Fibroblast of peridontal ligament (primary cell): ENCODE measurements around the gene DYRK3.
A peak's percentile ranks its signal among the peaks of the same experiment; 100 is the strongest.

Experiments used
- DNase-seq: peaks from one replicate; pipeline ENCODE4 v3.0.0-alpha.2; 2010; ENCODE audit errors: extremely low read depth

DYRK3 gene

GRCh38 chr1:206661161-206661820 lies 26.0 kb downstream of the DYRK3 start:
- no peak for DNase-seq

- DNase-seq: no peak
Observed at GRCh38 chr1:206662396-206663092, 27.2 kb downstream of the DYRK3 start.

GRCh38 chr1:206663362-206663761 lies 28.0 kb downstream of the DYRK3 start:
- DNase-seq: no peak

GRCh38 chr1:206663832-206664652 lies 28.7 kb downstream of the DYRK3 start:
- DNase-seq: peak; percentile 73

GRCh38 chr1:206664740-206665139 lies 29.4 kb downstream of the DYRK3 start:
- no peak for DNase-seq

GRCh38 chr1:206666031-206666561 lies 30.8 kb downstream of the DYRK3 start:
- DNase-seq: no peak

GRCh38 chr1:206666954-206667665 lies 31.8 kb downstream of the DYRK3 start:
- DNase-seq: no peak

- no peak for DNase-seq
Observed at GRCh38 chr1:206668351-206668750, 33.0 kb downstream of the DYRK3 start.

- DNase-seq: no peak
Observed at GRCh38 chr1:206668874-206669410, 33.6 kb downstream of the DYRK3 start.

GRCh38 chr1:206672011-206672688 lies 36.8 kb downstream of the DYRK3 start:
- DNase-seq: no peak

GRCh38 chr1:206672844-206673758 lies 37.8 kb downstream of the DYRK3 start:
- DNase-seq: peak; percentile 49

GRCh38 chr1:206674236-206674635 lies 38.9 kb downstream of the DYRK3 start:
- no peak for DNase-seq

GRCh38 chr1:206674745-206675175 lies 39.4 kb downstream of the DYRK3 start:
- DNase-seq: peak; percentile 99

GRCh38 chr1:206676499-206676898 lies 41.2 kb downstream of the DYRK3 start:
- no peak for DNase-seq

GRCh38 chr1:206678490-206678889 lies 43.2 kb downstream of the DYRK3 start:
- no peak for DNase-seq

- no peak for DNase-seq
Observed at GRCh38 chr1:206679738-206680211, 44.4 kb downstream of the DYRK3 start.

GRCh38 chr1:206680279-206680678 lies 44.9 kb downstream of the DYRK3 start:
- no peak for DNase-seq

- no peak for DNase-seq
Observed at GRCh38 chr1:206681359-206681758, 46.0 kb downstream of the DYRK3 start.

- DNase-seq: no peak
Observed at GRCh38 chr1:206682111-206682510, 46.8 kb downstream of the DYRK3 start.

GRCh38 chr1:206683313-206683712 lies 48.0 kb downstream of the DYRK3 start:
- DNase-seq: no peak
